GM18909 (cell line): ENCODE measurements around the gene HEPH.
"Not testable (repeated sequence)": the region's sequence is repeated elsewhere in the genome, so short reads cannot be mapped to it uniquely, and the experiment has no call there.

ENCODE experiments used
- ATAC-seq: cut with Tn5 transposase; IDR thresholded peaks from one replicate; pipeline ENCODE4 v1.9.1; 2021; ENCODE audit warnings: mild to moderate bottlenecking; ENCODE audit not compliant: unreplicated experiment, poor library complexity

The HEPH gene

GRCh38 chrX:66163849-66164411 is at the start of gene HEPH:
TSS of gene HEPH (plus strand) at chrX:66164247. CDS start at chrX:66170571, 6,324 bp downstream.
- peak; percentile 54 for ATAC-seq

- not testable (repeated sequence) for ATAC-seq
Observed at GRCh38 chrX:66118722-66119121, 45.3 kb upstream of the HEPH start.

GRCh38 chrX:66121354-66121753 is 42.7 kb upstream of the HEPH start:
- ATAC-seq: not testable (repeated sequence)

- ATAC-seq: no peak
Observed at GRCh38 chrX:66126662-66127061, 37.4 kb upstream of the HEPH start.

GRCh38 chrX:66130469-66130868 is 33.6 kb upstream of the HEPH start:
- ATAC-seq: no peak

GRCh38 chrX:66135284-66135683 is 28.8 kb upstream of the HEPH start:
- ATAC-seq: not testable (repeated sequence)

GRCh38 chrX:66142351-66142750 is 21.7 kb upstream of the HEPH start:
- peak; percentile 65 for ATAC-seq

- ATAC-seq: no peak
Observed at GRCh38 chrX:66144258-66144657, 19.8 kb upstream of the HEPH start.

GRCh38 chrX:66149519-66149918 is 14.5 kb upstream of the HEPH start:
- ATAC-seq: no peak

- ATAC-seq: no peak
Observed at GRCh38 chrX:66150163-66150562, 13.9 kb upstream of the HEPH start.

GRCh38 chrX:66162331-66162822 is 1.7 kb upstream of the HEPH start:
- ATAC-seq: peak; percentile 57

- ATAC-seq: peak; percentile 50
Observed at GRCh38 chrX:66163447-66163846, 600 bp upstream of the HEPH start.

- ATAC-seq: no peak
Observed at GRCh38 chrX:66164470-66164869, 423 bp downstream of the HEPH start.

- no peak for ATAC-seq
Observed at GRCh38 chrX:66164931-66165330, 884 bp downstream of the HEPH start.

GRCh38 chrX:66166671-66167070 is 2.6 kb downstream of the HEPH start:
- no peak for ATAC-seq

GRCh38 chrX:66167431-66167830 is 3.4 kb downstream of the HEPH start:
- ATAC-seq: no peak

GRCh38 chrX:66176134-66176533 is 12.1 kb downstream of the HEPH start:
- no peak for ATAC-seq

- no peak for ATAC-seq
Observed at GRCh38 chrX:66191563-66191962, 27.5 kb downstream of the HEPH start.

- ATAC-seq: no peak
Observed at GRCh38 chrX:66193821-66194220, 29.8 kb downstream of the HEPH start.

- peak; percentile 82 for ATAC-seq
Observed at GRCh38 chrX:66200050-66200664, 36.1 kb downstream of the HEPH start.

- ATAC-seq: peak; percentile 46
Observed at GRCh38 chrX:66200855-66201795, 37.1 kb downstream of the HEPH start.
